OCI-LY3 (cell line): ENCODE results near the gene KRCC1.

Experiments
- H2AFZ ChIP-seq: fragments of 200-600, 300-600 bp; shearing (Covaris generic); 2 replicates; pipeline ENCODE4 v1.6.0; 2014; ENCODE audit warnings: antibody characterized with exemption, low read depth, low read length
- H3K27ac ChIP-seq: fragments of 200-600, 300-600 bp; sonication (generic); 2 replicates; pipeline ENCODE4 v1.5.1; 2014; ENCODE audit warnings: mild to moderate bottlenecking, low read length, moderate library complexity, mixed read lengths
- H3K27me3 ChIP-seq: fragments of 200-600, 300-600 bp; sonication (generic); 2 replicates; pipeline ENCODE4 v1.6.1; 2014; ENCODE audit warnings: low read depth, low read length, mixed read lengths
- H3K36me3 ChIP-seq: fragments of 200-600, 300-600 bp; sonication (generic); replicated peaks from 2 replicates; pipeline ENCODE3; 2014; ENCODE audit warnings: low read depth, low read length, mixed read lengths
- H3K4me1 ChIP-seq: fragments of 300-600, 200-600 bp; sonication (generic); 2 replicates; pipeline ENCODE4 v1.6.1; 2014; ENCODE audit warnings: low read length, mixed read lengths
- H3K4me2 ChIP-seq: fragments of 200-600, 300-600 bp; sonication (generic); 2 replicates; pipeline ENCODE4 v1.6.1; 2014; ENCODE audit warnings: low read length, mixed read lengths
- H3K4me3 ChIP-seq: fragments of 300-600, 200-600 bp; sonication (generic); 2 replicates; pipeline ENCODE4 v1.5.1; 2014; ENCODE audit warnings: antibody characterized with exemption, mild to moderate bottlenecking, low read length, moderate library complexity
- H3K79me2 ChIP-seq: fragments of 300-600, 200-600 bp; shearing (Covaris generic); 2 replicates; pipeline ENCODE4 v1.6.1; 2014; ENCODE audit warnings: mild to moderate bottlenecking, low read length, mixed read lengths
- H3K9ac ChIP-seq: fragments of 300-600, 200-600 bp; shearing (Covaris generic); 2 replicates; pipeline ENCODE4 v1.6.0; 2014; ENCODE audit warnings: mild to moderate bottlenecking, low read length, moderate library complexity
- H3K9me3 ChIP-seq: fragments of 200-600, 300-600 bp; shearing (Covaris generic); 2 replicates; pipeline ENCODE4 v1.6.1; 2014; ENCODE audit warnings: low read length, mixed read lengths; ENCODE audit not compliant: insufficient read depth
- H4K20me1 ChIP-seq: fragments of 200-600, 300-600 bp; sonication (generic); 2 replicates; pipeline ENCODE4 v1.6.1; 2016; ENCODE audit warnings: low read length, mixed read lengths; ENCODE audit not compliant: insufficient read depth
- EZH2phosphoT487 ChIP-seq: fragments of 200-600 bp; shearing (Covaris generic); IDR thresholded peaks from 2 replicates; pipeline ENCODE4 v1.6.1; 2018; ENCODE audit warnings: antibody characterized with exemption, mixed run types, low read depth
- TF ChIP-seq, protein P1 (sequence below): fragments of 200-600, 300-600 bp; sonication (generic); IDR thresholded peaks from 2 replicates; pipeline ENCODE4 v1.5.1; 2014; ENCODE audit warnings: antibody characterized with exemption, low read length, low read depth

KRCC1 gene

DNA sequence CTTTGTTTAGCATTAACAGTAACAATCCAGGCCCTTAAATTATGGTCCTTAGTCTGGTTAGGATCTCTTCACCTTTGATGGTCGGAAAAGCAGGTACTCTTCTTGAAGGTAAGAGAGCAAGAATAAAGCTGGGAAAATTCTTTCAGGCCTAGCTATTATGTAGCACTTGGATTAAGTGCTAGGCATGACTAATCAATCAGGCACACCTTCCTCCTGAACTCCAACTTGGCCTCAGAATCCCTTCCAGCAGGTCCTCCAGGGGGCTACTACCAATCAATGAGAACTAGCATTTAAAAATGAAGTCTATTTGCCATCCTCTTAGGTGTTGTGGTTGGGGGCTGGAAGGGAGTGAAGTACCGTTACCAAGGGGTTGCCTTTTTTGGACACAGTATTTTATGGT, 15.8 kb upstream of the KRCC1 start:
- no peaks in the 10 kb centered on the region for H3K79me2 ChIP-seq
- H3K36me3 ChIP-seq: no peaks in the 10 kb centered on the region
- H2AFZ ChIP-seq: no peak overlapping the region
- TF ChIP-seq EZH2phosphoT487: no peak
- TF ChIP-seq, protein P1, sequence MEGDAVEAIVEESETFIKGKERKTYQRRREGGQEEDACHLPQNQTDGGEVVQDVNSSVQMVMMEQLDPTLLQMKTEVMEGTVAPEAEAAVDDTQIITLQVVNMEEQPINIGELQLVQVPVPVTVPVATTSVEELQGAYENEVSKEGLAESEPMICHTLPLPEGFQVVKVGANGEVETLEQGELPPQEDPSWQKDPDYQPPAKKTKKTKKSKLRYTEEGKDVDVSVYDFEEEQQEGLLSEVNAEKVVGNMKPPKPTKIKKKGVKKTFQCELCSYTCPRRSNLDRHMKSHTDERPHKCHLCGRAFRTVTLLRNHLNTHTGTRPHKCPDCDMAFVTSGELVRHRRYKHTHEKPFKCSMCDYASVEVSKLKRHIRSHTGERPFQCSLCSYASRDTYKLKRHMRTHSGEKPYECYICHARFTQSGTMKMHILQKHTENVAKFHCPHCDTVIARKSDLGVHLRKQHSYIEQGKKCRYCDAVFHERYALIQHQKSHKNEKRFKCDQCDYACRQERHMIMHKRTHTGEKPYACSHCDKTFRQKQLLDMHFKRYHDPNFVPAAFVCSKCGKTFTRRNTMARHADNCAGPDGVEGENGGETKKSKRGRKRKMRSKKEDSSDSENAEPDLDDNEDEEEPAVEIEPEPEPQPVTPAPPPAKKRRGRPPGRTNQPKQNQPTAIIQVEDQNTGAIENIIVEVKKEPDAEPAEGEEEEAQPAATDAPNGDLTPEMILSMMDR: no peak
- H3K9me3 ChIP-seq: no peaks in the 10 kb centered on the region
- H3K9ac ChIP-seq: no peak overlapping the region
- H3K4me1 ChIP-seq: no peaks in the 10 kb centered on the region
- no peaks in the 10 kb centered on the region for H3K27me3 ChIP-seq
- no peak overlapping the region for H3K27ac ChIP-seq
- H4K20me1 ChIP-seq: no peaks in the 10 kb centered on the region
- H3K4me3 ChIP-seq: no peak overlapping the region
- H3K4me2 ChIP-seq: no peak overlapping the region

DNA sequence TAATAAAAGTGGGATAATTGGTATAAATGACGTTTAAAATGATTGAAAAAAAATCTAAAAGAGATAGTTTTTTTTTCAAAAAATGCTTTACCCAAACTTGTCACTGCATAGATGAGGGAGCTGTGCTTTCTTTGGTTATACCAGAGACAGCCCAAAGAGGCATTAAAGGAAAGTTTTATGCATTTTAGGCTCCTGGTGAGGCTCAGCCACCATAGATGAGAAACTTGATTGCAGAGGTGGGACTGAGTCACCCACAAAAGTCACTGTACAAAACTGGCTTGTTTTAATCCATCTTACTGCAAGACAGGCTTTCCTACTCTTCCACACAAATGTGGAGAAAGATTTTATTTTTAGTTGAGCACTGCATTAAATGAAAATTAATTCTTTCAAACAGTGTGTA, 14.5 kb upstream of the KRCC1 start:
- Histone ChIP-seq H3K4me1 (no peaks in the 10 kb centered on the region), H3K4me3 (no peak overlapping the region), H3K36me3 (no peaks in the 10 kb centered on the region), H4K20me1 (no peaks in the 10 kb centered on the region), H3K9me3 (no peaks in the 10 kb centered on the region), H3K27me3 (no peaks in the 10 kb centered on the region), H2AFZ (no peak overlapping the region), H3K4me2 (no peak overlapping the region), H3K9ac (no peak overlapping the region), H3K79me2 (no peaks in the 10 kb centered on the region), H3K27ac (no peak overlapping the region)
- TF ChIP-seq, protein P1: no peak
- no peak for TF ChIP-seq EZH2phosphoT487

DNA sequence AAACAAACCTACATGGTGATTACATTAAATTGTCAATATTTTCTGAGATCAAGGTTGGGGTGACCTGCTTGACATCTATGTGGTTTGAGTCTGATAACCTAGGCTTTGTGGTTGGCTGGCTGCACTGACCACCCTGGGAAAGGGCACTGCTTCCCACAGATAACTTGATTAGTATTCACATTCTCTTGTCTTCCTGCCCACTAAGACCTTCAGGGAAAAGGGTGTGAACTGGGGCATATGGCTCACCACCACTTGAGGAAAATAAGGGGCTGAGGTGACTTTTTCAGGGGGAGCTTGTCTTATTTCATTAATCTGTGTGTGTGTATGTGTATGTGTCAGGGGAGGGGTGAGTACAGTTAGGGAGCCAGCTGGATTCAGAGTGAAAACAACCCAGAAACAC, 13.5 kb upstream of the KRCC1 start:
- no peaks in the 10 kb centered on the region for H4K20me1 ChIP-seq
- no peaks in the 10 kb centered on the region for H3K36me3 ChIP-seq
- H3K27me3 ChIP-seq: no peaks in the 10 kb centered on the region
- no peak overlapping the region for H2AFZ ChIP-seq
- no peak overlapping the region for H3K27ac ChIP-seq
- no peaks in the 10 kb centered on the region for H3K79me2 ChIP-seq
- no peak overlapping the region for H3K4me2 ChIP-seq
- no peaks in the 10 kb centered on the region for H3K9me3 ChIP-seq
- TF ChIP-seq EZH2phosphoT487: no peak
- H3K9ac ChIP-seq: no peak overlapping the region
- no peak overlapping the region for H3K4me3 ChIP-seq
- H3K4me1 ChIP-seq: no peaks in the 10 kb centered on the region

DNA sequence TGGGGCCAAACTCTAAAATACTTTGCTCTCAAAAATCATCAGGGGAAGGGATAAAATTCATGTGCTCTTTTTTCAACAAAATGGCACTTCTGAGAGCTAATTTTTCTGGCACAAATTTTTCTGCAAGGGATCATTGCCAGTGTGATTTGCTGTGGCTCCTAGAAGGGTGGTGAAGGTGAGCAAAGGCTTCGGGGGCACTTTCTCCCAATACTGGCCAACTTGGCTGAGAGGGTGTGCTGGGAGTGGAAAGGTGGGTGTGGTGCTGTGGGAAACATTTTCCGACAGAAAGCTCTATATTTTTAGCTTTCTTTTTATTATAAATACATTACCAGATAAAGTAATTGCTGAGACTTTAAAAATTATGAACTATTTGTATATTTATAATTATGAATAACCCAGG, 12.5 kb upstream of the KRCC1 start:
- no peak overlapping the region for H3K4me2 ChIP-seq
- TF ChIP-seq EZH2phosphoT487: no peak
- TF ChIP-seq, protein P1: no peak
- H3K9ac ChIP-seq: no peak overlapping the region
- no peak overlapping the region for H3K27ac ChIP-seq
- no peaks in the 10 kb centered on the region for H3K79me2 ChIP-seq
- H2AFZ ChIP-seq: no peak overlapping the region
- no peak overlapping the region for H3K4me3 ChIP-seq
- H3K9me3 ChIP-seq: no peaks in the 10 kb centered on the region
- no peaks in the 10 kb centered on the region for H3K4me1 ChIP-seq
- H4K20me1 ChIP-seq: no peaks in the 10 kb centered on the region
- no peaks in the 10 kb centered on the region for H3K36me3 ChIP-seq
- no peaks in the 10 kb centered on the region for H3K27me3 ChIP-seq

DNA sequence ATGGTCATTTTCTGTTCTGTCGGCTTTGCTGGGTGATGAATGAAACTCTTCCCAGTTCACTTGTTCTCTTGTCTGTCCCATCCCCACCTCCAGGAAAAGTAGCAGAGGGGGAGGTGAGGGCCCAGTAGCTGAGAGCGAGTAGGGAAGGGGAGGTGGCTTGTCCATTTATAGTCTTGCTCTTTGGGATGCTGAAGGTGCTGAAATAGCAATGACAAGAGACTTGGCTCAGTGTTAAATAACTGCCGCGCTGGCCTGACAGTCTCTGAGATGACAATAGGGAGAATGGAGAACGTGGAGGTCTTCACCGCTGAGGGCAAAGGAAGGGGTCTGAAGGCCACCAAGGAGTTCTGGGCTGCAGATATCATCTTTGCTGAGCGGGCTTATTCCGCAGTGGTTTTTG, 12.0 kb upstream of the KRCC1 start, which contains the start of gene SMYD1:
SMYD1 (plus strand) TSS at position 228 of the 400 bp plus-strand sequence; CDS start at position 268, 40 bp downstream.
- Histone ChIP-seq H3K4me1 (no peaks in the 10 kb centered on the region), H3K4me3 (no peak within 1 kb of the TSS), H3K27me3 (no peaks in the 10 kb centered on the region), H3K9me3 (no peaks in the 10 kb centered on the region), H3K9ac (no peak within 1 kb of the TSS), H3K79me2 (no peaks in the 10 kb centered on the region), H4K20me1 (no peaks in the 10 kb centered on the region), H2AFZ (no peak within 1 kb of the TSS), H3K4me2 (no peak within 1 kb of the TSS), H3K36me3 (no peaks in the 10 kb centered on the region), H3K27ac (no peak within 1 kb of the TSS)
- TF ChIP-seq, protein P1: no peak
- no peak for TF ChIP-seq EZH2phosphoT487
